ENCODE measurements around the gene CDC14B.

GRCh38 chr9:96485280-96485679 is 134.4 kb downstream of the CDC14B start:
- TF ChIP-seq POLR2AphosphoS5 (IDR thresholded peaks at IDR 0.05; ENCODE audit: borderline replicate concordance, low read depth, low read length) (no peak), EZH2 (IDR thresholded peaks at IDR 0.05) (no peak)

All from SK-N-MC (cell line).